Endothelial cell of umbilical vein (primary cell): ENCODE data around the gene VLDLR. TPM values are rescaled to one million over a fixed set of nuclear protein-coding genes. Genes with fewer than 3 reads are reported as not detected.

Experiments
- BruUV-seq: library from RNA; stranded (reverse); fragments of 400-500 nt; replicated peaks from 2 replicates; lab custom pipeline; 2021; lab: Mats Ljungman, UMichigan
- CTCF ChIA-PET: fragments of 300-600, 350-600 bp; sonication (Branson Sonifier 250); formaldehyde crosslinking; loops from one replicate; lab custom pipeline; 2021; ENCODE audit warnings: antibody characterized with exemption, inconsistent platforms; lab: Charles Lee
- POLR2A ChIA-PET: fragments of 300-600, 350-600 bp; sonication (Branson Sonifier 250); formaldehyde crosslinking; loops from one replicate; lab custom pipeline; 2021; ENCODE audit warnings: antibody characterized with exemption, inconsistent platforms; lab: Charles Lee
- DNase-seq: peaks from one replicate; pipeline ENCODE4 v3.0.0-alpha.2; 2011; ENCODE audit warnings: low read depth, low spot score
- FAIRE-seq: peaks from 2 replicates; lab custom pipeline; 2011; peaks lifted over from hg19 to GRCh38; lab: Jason Lieb, UNC
- H2AFZ ChIP-seq: 2 replicates; pipeline ENCODE4 v1.6.0; 2012; ENCODE audit warnings: low read depth, low read length, control low read depth, inconsistent platforms
- H3K27ac ChIP-seq: 2 replicates; pipeline ENCODE4 v1.5.1; 2011; ENCODE audit warnings: low read depth, mild to moderate bottlenecking, control low read depth, low read length, moderate library complexity; ENCODE audit not compliant: insufficient read depth
- H3K27me3 ChIP-seq, 2 experiments: 2 replicates each; pipeline versions ENCODE4 v1.6.0 to v1.6.1; 2011; ENCODE audit warnings: low read length in 2 of 2, mixed read lengths in 1 of 2; ENCODE audit not compliant: control insufficient read depth in 2 of 2, insufficient read depth in 2 of 2
- H3K36me3 ChIP-seq, 2 experiments: 2 replicates in 1 of 2; 3 replicates in 1 of 2; pipeline ENCODE4 v1.5.1; 2011; ENCODE audit warnings: low read length in 2 of 2, mild to moderate bottlenecking in 1 of 2, moderate library complexity in 1 of 2; ENCODE audit not compliant: control insufficient read depth in 2 of 2, insufficient read depth in 2 of 2; ENCODE audit errors: extremely low read depth in 1 of 2
- H3K4me1 ChIP-seq: 3 replicates; pipeline ENCODE4 v1.5.1; 2011; ENCODE audit warnings: mild to moderate bottlenecking, low read length; ENCODE audit not compliant: control insufficient read depth, insufficient read depth; ENCODE audit errors: extremely low read depth
- H3K4me2 ChIP-seq: 2 replicates; pipeline ENCODE4 v1.6.1; 2011; ENCODE audit warnings: low read length, control low read depth, mixed read lengths; ENCODE audit not compliant: insufficient read depth
- H3K4me3 ChIP-seq, 3 experiments: fragments of 200-600 bp in 1 of 3; sonication (generic), shearing (Covaris generic) in 1 of 3; replicated peaks in 1 of 3; 2 replicates each; pipeline ENCODE4 v1.5.1; 2011 to 2016; ENCODE audit warnings: control low read depth in 3 of 3, low read length in 3 of 3, mild to moderate bottlenecking in 2 of 3, inconsistent platforms in 1 of 3, low read depth in 1 of 3, moderate library complexity in 1 of 3; ENCODE audit not compliant: insufficient read depth in 1 of 3
- H3K79me2 ChIP-seq: 2 replicates; pipeline ENCODE4 v1.6.0; 2012; ENCODE audit warnings: low read length, inconsistent platforms; ENCODE audit not compliant: control insufficient read depth, insufficient read depth
- H3K9ac ChIP-seq: replicated peaks from 2 replicates; pipeline ENCODE3; 2011; ENCODE audit warnings: low read length, control low read depth; ENCODE audit not compliant: insufficient read depth; ENCODE audit errors: extremely low read depth
- H3K9me1 ChIP-seq: replicated peaks from 3 replicates; pipeline ENCODE4 v1.6.0; 2011; ENCODE audit warnings: mild to moderate bottlenecking, low read length; ENCODE audit not compliant: control insufficient read depth, insufficient read depth; ENCODE audit errors: extremely low read depth
- H3K9me3 ChIP-seq: replicated peaks from 2 replicates; pipeline ENCODE4 v1.5.1; 2012; ENCODE audit warnings: low read length, inconsistent platforms; ENCODE audit not compliant: control insufficient read depth, insufficient read depth
- H4K20me1 ChIP-seq: replicated peaks from 2 replicates; pipeline ENCODE3; 2011; ENCODE audit warnings: mild to moderate bottlenecking, low read length; ENCODE audit not compliant: control insufficient read depth, insufficient read depth; ENCODE audit errors: extremely low read depth
- CTCF ChIP-seq, 2 donors: IDR thresholded peaks; 1 replicate in 1 of 2; 2 replicates in 1 of 2; pipeline ENCODE4 v1.5.1; 2011; ENCODE audit warnings: low read length in 2 of 2, mild to moderate bottlenecking in 2 of 2, moderate library complexity in 2 of 2, control low read depth in 1 of 2, inconsistent platforms in 1 of 2, low read depth in 1 of 2; ENCODE audit not compliant: insufficient read depth in 1 of 2; ENCODE audit errors: extremely low read depth in 1 of 2
- EZH2 ChIP-seq: IDR thresholded peaks from 2 replicates; pipeline ENCODE4 v1.6.1; 2012; ENCODE audit warnings: borderline replicate concordance, low read depth, mild to moderate bottlenecking, moderate library complexity, low read length, inconsistent platforms; ENCODE audit not compliant: severe bottlenecking
- FOS ChIP-seq: IDR thresholded peaks from 2 replicates; pipeline ENCODE4 v1.6.1; 2011; ENCODE audit warnings: mild to moderate bottlenecking, low read length, moderate library complexity, borderline replicate concordance; ENCODE audit not compliant: insufficient read depth
- GATA2 ChIP-seq: IDR thresholded peaks from 2 replicates; pipeline ENCODE4 v1.7.0; 2011; ENCODE audit warnings: low read depth, mild to moderate bottlenecking, moderate library complexity, mixed read lengths, low read length; ENCODE audit not compliant: insufficient read length, insufficient read depth
- JUN ChIP-seq: IDR thresholded peaks from 2 replicates; pipeline ENCODE4 v1.6.1; 2011; ENCODE audit warnings: borderline replicate concordance, low read depth; ENCODE audit not compliant: insufficient read length, insufficient read depth
- MAX ChIP-seq: IDR thresholded peaks from 2 replicates; pipeline ENCODE4 v1.6.1; 2011; ENCODE audit not compliant: insufficient read depth, insufficient read length
- MYC ChIP-seq: IDR thresholded peaks from one replicate; pipeline ENCODE4 v1.6.1; 2011; ENCODE audit warnings: mild to moderate bottlenecking, low read depth, low read length
- POLR2A ChIP-seq: IDR thresholded peaks from 2 replicates; pipeline ENCODE4 v1.6.1; 2012; ENCODE audit warnings: low read depth, mild to moderate bottlenecking, control low read depth, low read length
- POLR2AphosphoS5 ChIP-seq: IDR thresholded peaks from 2 replicates; pipeline ENCODE4 v1.6.1; 2012; ENCODE audit warnings: low read depth, mild to moderate bottlenecking, control low read depth, low read length, moderate library complexity; ENCODE audit not compliant: insufficient read depth
- dilution Hi-C: fragments of 300-500 bp; cut with MboI; formaldehyde crosslinking; loops from one replicate; pipeline ENCODE4 v1.15.0; 2019; ENCODE audit warnings: low sequenced_read_pairs; ENCODE audit not compliant: extremely low pct_ligation_motif_present
- intact Hi-C: fragments of 100-400 bp; cut with micrococcal nuclease; formaldehyde crosslinking; loops from one replicate; pipeline ENCODE4 v1.10.0; 2022
- polyA plus RNA-seq, 4 experiments: library from polyadenylated mRNA; depleted of rRNA in 3 of 4; stranded (reverse) in 3 of 4; unstranded in 1 of 4; fragments of >200 nt; gene quantifications; 2 replicates each; pipeline versions ENCODE4 v1.2.1 to v1.2.3, GENCODE V29; 2011 to 2012; ENCODE audit warnings: missing spikeins in 1 of 4
- total RNA-seq: library from RNA; stranded (reverse); gene quantifications from 2 replicates; pipeline ENCODE4 v1.2.3, GENCODE V29; 2021

VLDLR gene
- total and polyA plus RNA-seq, 2 donors (not counting 3 experiments of a cell fraction or from before 2014, with no cell fraction given): 0.47 to 2.5 TPM

- dilution Hi-C loops (no loop called here), intact Hi-C loops (no loop called here)
- DNase-seq (no peak), FAIRE-seq (no peak)
- no peaks in the 10 kb centered on the region for H3K9me3 ChIP-seq
- BruUV-seq: no TSS peak
- H2AFZ ChIP-seq: no peak overlapping the region
- H3K27me3 ChIP-seq: peaks cover 2% of the 10 kb centered on the region in 2 experiments
- TF ChIP-seq FOS: no peak
- TF ChIP-seq MYC: no peak
- TF ChIP-seq EZH2: no peak
- no peak for TF ChIP-seq POLR2A
- CTCF ChIA-PET: no interaction called here
- H3K4me3 ChIP-seq: no peak overlapping the region
- no peak overlapping the region for H3K9ac ChIP-seq
- no peak overlapping the region for H3K4me2 ChIP-seq
- POLR2A ChIA-PET: no interaction called here
- H3K27ac ChIP-seq: no peak overlapping the region
- no peaks in the 10 kb centered on the region for H3K9me1 ChIP-seq
- no peaks in the 10 kb centered on the region for H3K36me3 ChIP-seq
- H4K20me1 ChIP-seq: no peaks in the 10 kb centered on the region
- no peaks in the 10 kb centered on the region for H3K4me1 ChIP-seq
- no peaks in the 10 kb centered on the region for H3K79me2 ChIP-seq
Measured at GRCh38 chr9:2597483-2597882, 24.1 kb upstream of the VLDLR start.

- Histone ChIP-seq H3K27ac (no peak overlapping the region), H3K79me2 (no peaks in the 10 kb centered on the region), H3K4me2 (no peak overlapping the region), H2AFZ (no peak overlapping the region), H3K36me3 (no peaks in the 10 kb centered on the region), H3K9ac (no peak overlapping the region), H3K9me3 (no peaks in the 10 kb centered on the region), H3K27me3 (peaks cover 2 to 3% of the 10 kb centered on the region in 2 experiments), H4K20me1 (no peaks in the 10 kb centered on the region), H3K4me3 (no peak overlapping the region), H3K4me1 (no peaks in the 10 kb centered on the region), H3K9me1 (no peaks in the 10 kb centered on the region)
- ChIA-PET CTCF (no interaction called here), POLR2A (no interaction called here)
- DNase-seq (no peak), FAIRE-seq (no peak)
- dilution Hi-C loops (no loop called here), intact Hi-C loops (no loop called here)
- TF ChIP-seq EZH2 (no peak), MYC (no peak), MAX (no peak), POLR2AphosphoS5 (no peak), CTCF (IDR thresholded peaks at IDR 0.05; ENCODE audit: extremely low read depth in 1 of 2, insufficient read depth in 1 of 2, low read depth in 1 of 2, low read length in 2 of 2) (no peak), FOS (no peak), GATA2 (no peak), POLR2A (no peak), JUN (no peak)
- no TSS peak for BruUV-seq
Measured at GRCh38 chr9:2599896-2600295, 21.7 kb upstream of the VLDLR start.
